HG02884 (cell line): Measurements from ENCODE around the gene GMFB.
"Not testable (repeated sequence)": the region's sequence is repeated elsewhere in the genome, so short reads cannot be mapped to it uniquely, and the experiment has no call there.

Experiments
- ATAC-seq: cut with Tn5 transposase; IDR thresholded peaks from one replicate; pipeline ENCODE4 v1.9.1; 2021; ENCODE audit warnings: mild to moderate bottlenecking, moderate library complexity; ENCODE audit not compliant: unreplicated experiment

Gene GMFB

GRCh38 chr14:54459106-54459505, 29.7 kb downstream of the GMFB start:
- no peak for ATAC-seq

GRCh38 chr14:54458536-54458935, 30.2 kb downstream of the GMFB start:
- not testable (repeated sequence) for ATAC-seq

GRCh38 chr14:54457609-54457996, 31.2 kb downstream of the GMFB start:
- no peak for ATAC-seq

GRCh38 chr14:54456820-54457608, 31.8 kb downstream of the GMFB start:
- not testable (repeated sequence) for ATAC-seq

GRCh38 chr14:54455363-54455762, 33.4 kb downstream of the GMFB start:
- ATAC-seq, result no peak

- ATAC-seq, result not testable (repeated sequence)
Measured at GRCh38 chr14:54453990-54454389, 34.8 kb downstream of the GMFB start.

GRCh38 chr14:54453252-54453651, 35.5 kb downstream of the GMFB start:
- no peak for ATAC-seq

GRCh38 chr14:54451961-54452360, 36.8 kb downstream of the GMFB start:
- no peak for ATAC-seq

GRCh38 chr14:54451121-54451601, 37.6 kb downstream of the GMFB start:
- ATAC-seq, result no peak

GRCh38 chr14:54450535-54450934, 38.2 kb downstream of the GMFB start:
- ATAC-seq, result peak; percentile 63

- no peak for ATAC-seq
Measured at GRCh38 chr14:54447231-54447692, 41.5 kb downstream of the GMFB start.

GRCh38 chr14:54446161-54446693, 42.6 kb downstream of the GMFB start:
- ATAC-seq, result no peak

- no peak for ATAC-seq
Measured at GRCh38 chr14:54444681-54445080, 44.1 kb downstream of the GMFB start.

GRCh38 chr14:54443981-54444380, 44.8 kb downstream of the GMFB start:
- ATAC-seq, result no peak

GRCh38 chr14:54442961-54443360, 45.8 kb downstream of the GMFB start:
- not testable (repeated sequence) for ATAC-seq

- ATAC-seq, result peak; percentile 90
Measured at GRCh38 chr14:54440873-54441868, 47.6 kb downstream of the GMFB start, which contains the start of gene CNIH1. Gene CNIH1, minus strand, starts transcription at chr14:54441374. Its CDS starts 47 bp downstream, at chr14:54441327.

- no peak for ATAC-seq
Measured at GRCh38 chr14:54440476-54440872, 48.3 kb downstream of the GMFB start.

GRCh38 chr14:54440037-54440436, 48.7 kb downstream of the GMFB start:
- ATAC-seq, result no peak

- ATAC-seq, result no peak
Measured at GRCh38 chr14:54438703-54439102, 50.1 kb downstream of the GMFB start.

GRCh38 chr14:54437954-54438353, 50.8 kb downstream of the GMFB start:
- ATAC-seq, result not testable (repeated sequence)

- peak; percentile 54 for ATAC-seq
Measured at GRCh38 chr14:54435500-54435981, 53.2 kb downstream of the GMFB start.
